OCI-LY3 (cell line): Measurements from ENCODE around the gene GALNTL6.
"Not testable (repeated sequence)": the region's sequence is repeated elsewhere in the genome, so short reads cannot be mapped to it uniquely, and the experiment has no call there.

ENCODE experiments used
- CTCF ChIP-seq: fragments of 200-600, 300-600 bp; sonication (generic); IDR thresholded peaks from 2 replicates; pipeline ENCODE4 v1.5.1; 2014; ENCODE audit warnings: antibody characterized with exemption, low read length, low read depth
- EZH2phosphoT487 ChIP-seq: fragments of 200-600 bp; shearing (Covaris generic); IDR thresholded peaks from 2 replicates; pipeline ENCODE4 v1.6.1; 2018; ENCODE audit warnings: antibody characterized with exemption, mixed run types, low read depth

DNA sequence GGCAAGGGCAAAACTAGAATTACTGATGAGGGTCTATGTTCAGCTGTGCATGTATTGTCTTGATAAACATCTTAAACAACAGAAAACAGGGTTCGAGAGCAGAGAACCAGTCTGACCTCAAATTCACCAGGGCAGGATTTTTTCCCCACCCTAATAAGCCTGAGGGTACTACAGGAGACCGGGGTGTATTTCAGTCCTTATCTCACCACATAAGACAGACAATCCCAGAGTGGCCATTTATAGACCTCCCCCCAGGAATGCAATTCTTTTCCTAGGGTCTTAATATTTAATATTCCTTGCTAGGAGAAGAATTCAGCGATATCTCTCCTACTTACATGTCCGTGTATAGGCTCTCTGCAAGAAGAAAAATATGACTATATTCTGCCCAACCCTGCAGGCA is 1157.0 kb downstream of the GALNTL6 start:
- TF ChIP-seq CTCF, EZH2phosphoT487: not testable (repeated sequence)
